Measurements from ENCODE around the gene NPSR1.
A peak's percentile ranks its signal among the peaks of the same experiment; 100 is the strongest.

NPSR1 gene

GRCh38 chr7:34750209-34750608 is 92.2 kb downstream of the NPSR1 start:
- no peak overlapping the region for H3K27ac ChIP-seq (ENCODE audit: low read length, poor library complexity, severe bottlenecking)
- no peak overlapping the region for H2BK15ac ChIP-seq (ENCODE audit: low read depth, poor library complexity, severe bottlenecking)
- no peaks in the 10 kb centered on the region for H3K9me3 ChIP-seq (ENCODE audit: control insufficient read depth, low read length)
- H2AK5ac ChIP-seq (ENCODE audit: low read length, severe bottlenecking): peak overlapping the region; percentile 26
- no peak overlapping the region for H3K14ac ChIP-seq (ENCODE audit: low read length in 2 of 2)
- no peak overlapping the region for H2BK12ac ChIP-seq (ENCODE audit: low read length in 2 of 2)
- no peaks in the 10 kb centered on the region for H3K27me3 ChIP-seq (ENCODE audit: control insufficient read depth in 1 of 2, insufficient read depth in 1 of 2, low read length in 2 of 2)
- H3K18ac ChIP-seq (ENCODE audit: low read depth in 1 of 2, low read length in 2 of 2): no peak overlapping the region
- H3K79me1 ChIP-seq (replicated peaks; ENCODE audit: low read length, poor library complexity, severe bottlenecking): no peaks in the 10 kb centered on the region
- no peak overlapping the region for H4K91ac ChIP-seq (ENCODE audit: low read length)
- no peak overlapping the region for H3K4me2 ChIP-seq (ENCODE audit: low read length, poor library complexity, severe bottlenecking)
- H3K36me3 ChIP-seq (ENCODE audit: control insufficient read depth in 1 of 2, insufficient read depth in 2 of 2, low read depth in 1 of 2, low read length in 2 of 2): no peaks in the 10 kb centered on the region
- no peak overlapping the region for H3K23ac ChIP-seq (ENCODE audit: low read length in 2 of 2)
- H3K4me3 ChIP-seq (ENCODE audit: insufficient read depth in 1 of 2, low read depth in 1 of 2, low read length in 2 of 2): no peak overlapping the region
- no peak overlapping the region for H2BK120ac ChIP-seq (ENCODE audit: low read depth, low read length)
- no peak for DNase-seq
- no peak overlapping the region for H3K9ac ChIP-seq (ENCODE audit: low read length)
- H2BK5ac ChIP-seq (ENCODE audit: low read depth, low read length, poor library complexity, severe bottlenecking): peak overlapping the region; percentile 4
- no peak overlapping the region for H2AFZ ChIP-seq (ENCODE audit: low read depth, low read length)
- H3K4me1 ChIP-seq (ENCODE audit: control insufficient read depth, insufficient read depth, low read depth, low read length): peaks cover 14% of the 10 kb centered on the region
- WGBS: 96% methylated on average over 8 of the region's 8 CpGs
- H4K8ac ChIP-seq (ENCODE audit: low read length): no peak overlapping the region
- no peak overlapping the region for H3K4ac ChIP-seq (ENCODE audit: low read depth in 1 of 2, low read length in 2 of 2)

DNA sequence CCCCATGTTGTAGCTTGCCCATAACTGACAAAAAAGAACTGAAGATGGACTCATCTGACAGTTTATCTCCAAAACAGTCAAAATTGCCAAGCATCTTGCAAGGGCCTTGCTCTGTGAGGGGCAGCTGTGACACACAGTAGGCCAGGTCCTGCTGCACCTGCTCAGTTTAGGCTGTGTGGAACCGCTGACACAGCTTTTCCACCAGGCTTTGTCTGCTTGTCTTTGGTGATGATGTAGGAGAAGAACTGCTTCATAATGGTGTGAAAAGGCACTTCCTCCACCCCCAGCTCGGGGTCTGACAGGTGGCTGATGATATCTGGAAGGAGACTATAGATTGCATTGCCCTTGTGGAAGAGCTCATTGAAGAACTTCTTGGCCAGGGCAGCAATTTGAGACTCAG is 92.6 kb downstream of the NPSR1 start:
- Histone ChIP-seq H3K4me3 (ENCODE audit: insufficient read depth in 1 of 2, low read depth in 1 of 2, low read length in 2 of 2) (no peak overlapping the region), H3K9me3 (ENCODE audit: control insufficient read depth, low read length) (no peaks in the 10 kb centered on the region), H2BK5ac (ENCODE audit: low read depth, low read length, poor library complexity, severe bottlenecking) (no peak overlapping the region), H2BK12ac (ENCODE audit: low read length in 2 of 2) (no peak overlapping the region), H3K14ac (ENCODE audit: low read length in 2 of 2) (no peak overlapping the region), H2BK120ac (ENCODE audit: low read depth, low read length) (no peak overlapping the region), H2BK15ac (ENCODE audit: low read depth, poor library complexity, severe bottlenecking) (no peak overlapping the region), H3K27me3 (ENCODE audit: control insufficient read depth in 1 of 2, insufficient read depth in 1 of 2, low read length in 2 of 2) (no peaks in the 10 kb centered on the region), H3K27ac (ENCODE audit: low read length, poor library complexity, severe bottlenecking) (no peak overlapping the region), H4K8ac (ENCODE audit: low read length) (no peak overlapping the region), H2AFZ (ENCODE audit: low read depth, low read length) (no peak overlapping the region), H4K91ac (ENCODE audit: low read length) (no peak overlapping the region), H3K4me1 (ENCODE audit: control insufficient read depth, insufficient read depth, low read depth, low read length) (peaks cover 14% of the 10 kb centered on the region), H3K36me3 (ENCODE audit: control insufficient read depth in 1 of 2, insufficient read depth in 2 of 2, low read depth in 1 of 2, low read length in 2 of 2) (no peaks in the 10 kb centered on the region), H3K4ac (ENCODE audit: low read depth in 1 of 2, low read length in 2 of 2) (no peak overlapping the region), H3K4me2 (ENCODE audit: low read length, poor library complexity, severe bottlenecking) (no peak overlapping the region), H3K79me1 (replicated peaks; ENCODE audit: low read length, poor library complexity, severe bottlenecking) (no peaks in the 10 kb centered on the region), H3K9ac (ENCODE audit: low read length) (no peak overlapping the region), H3K23ac (ENCODE audit: low read length in 2 of 2) (no peak overlapping the region), H2AK5ac (ENCODE audit: low read length, severe bottlenecking) (no peak overlapping the region), H3K18ac (ENCODE audit: low read depth in 1 of 2, low read length in 2 of 2) (no peak overlapping the region)
- 61% methylated on average over 2 of the region's 2 CpGs for WGBS
- no peak for DNase-seq

- WGBS: 95% methylated on average over 9 of the region's 11 CpGs
- H2BK15ac ChIP-seq (ENCODE audit: low read depth, poor library complexity, severe bottlenecking): no peak overlapping the region
- no peak overlapping the region for H3K4me3 ChIP-seq (ENCODE audit: insufficient read depth in 1 of 2, low read depth in 1 of 2, low read length in 2 of 2)
- no peak overlapping the region for H4K8ac ChIP-seq (ENCODE audit: low read length)
- no peak overlapping the region for H3K14ac ChIP-seq (ENCODE audit: low read length in 2 of 2)
- H2AFZ ChIP-seq (ENCODE audit: low read depth, low read length): no peak overlapping the region
- peaks cover 16% of the 10 kb centered on the region for H3K4me1 ChIP-seq (ENCODE audit: control insufficient read depth, insufficient read depth, low read depth, low read length)
- no peaks in the 10 kb centered on the region for H3K9me3 ChIP-seq (ENCODE audit: control insufficient read depth, low read length)
- no peak for DNase-seq
- H2BK5ac ChIP-seq (ENCODE audit: low read depth, low read length, poor library complexity, severe bottlenecking): peak overlapping the region; percentile 53
- H3K27ac ChIP-seq (ENCODE audit: low read length, poor library complexity, severe bottlenecking): peak overlapping the region; percentile 70
- H2BK120ac ChIP-seq (ENCODE audit: low read depth, low read length): no peak overlapping the region
- H3K79me1 ChIP-seq (replicated peaks; ENCODE audit: low read length, poor library complexity, severe bottlenecking): no peaks in the 10 kb centered on the region
- H3K23ac ChIP-seq (ENCODE audit: low read length in 2 of 2): no peak overlapping the region
- no peaks in the 10 kb centered on the region for H3K36me3 ChIP-seq (ENCODE audit: control insufficient read depth in 1 of 2, insufficient read depth in 2 of 2, low read depth in 1 of 2, low read length in 2 of 2)
- H2BK12ac ChIP-seq (ENCODE audit: low read length in 2 of 2): no peak overlapping the region
- no peak overlapping the region for H3K18ac ChIP-seq (ENCODE audit: low read depth in 1 of 2, low read length in 2 of 2)
- H2AK5ac ChIP-seq (ENCODE audit: low read length, severe bottlenecking): peak overlapping the region; percentile 55
- H3K9ac ChIP-seq (ENCODE audit: low read length): no peak overlapping the region
- H3K4me2 ChIP-seq (ENCODE audit: low read length, poor library complexity, severe bottlenecking): no peak overlapping the region
- no peaks in the 10 kb centered on the region for H3K27me3 ChIP-seq (ENCODE audit: control insufficient read depth in 1 of 2, insufficient read depth in 1 of 2, low read length in 2 of 2)
- H4K91ac ChIP-seq (ENCODE audit: low read length): no peak overlapping the region
- H3K4ac ChIP-seq (ENCODE audit: low read depth in 1 of 2, low read length in 2 of 2): no peak overlapping the region
Observed at GRCh38 chr7:34751725-34752643, 94.0 kb downstream of the NPSR1 start.

DNA sequence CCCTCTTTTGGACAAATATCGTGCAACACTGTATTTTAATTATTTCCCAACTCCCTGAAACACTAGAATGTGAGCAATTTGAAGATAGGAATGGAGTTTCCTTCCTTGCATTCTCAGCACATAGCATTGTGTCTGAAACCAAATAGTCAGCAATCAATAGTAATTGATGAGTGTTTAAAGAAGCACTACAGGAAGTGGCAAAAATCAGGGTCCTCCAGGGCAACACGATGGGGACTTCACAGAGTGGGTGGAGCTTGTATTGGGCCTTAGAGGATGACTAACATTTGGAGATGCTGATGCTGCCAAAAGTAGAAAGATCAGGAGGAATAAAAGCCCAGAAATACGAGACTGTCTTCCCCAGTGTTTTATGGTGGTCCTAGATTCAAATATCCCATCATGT is 94.9 kb downstream of the NPSR1 start:
- no peak overlapping the region for H3K4me2 ChIP-seq (ENCODE audit: low read length, poor library complexity, severe bottlenecking)
- H3K36me3 ChIP-seq (ENCODE audit: control insufficient read depth in 1 of 2, insufficient read depth in 2 of 2, low read depth in 1 of 2, low read length in 2 of 2): no peaks in the 10 kb centered on the region
- DNase-seq: no peak
- H2BK5ac ChIP-seq (ENCODE audit: low read depth, low read length, poor library complexity, severe bottlenecking): no peak overlapping the region
- H2BK12ac ChIP-seq (ENCODE audit: low read length in 2 of 2): no peak overlapping the region
- no peak overlapping the region for H3K23ac ChIP-seq (ENCODE audit: low read length in 2 of 2)
- no peak overlapping the region for H3K4ac ChIP-seq (ENCODE audit: low read depth in 1 of 2, low read length in 2 of 2)
- no peak overlapping the region for H2AFZ ChIP-seq (ENCODE audit: low read depth, low read length)
- no peaks in the 10 kb centered on the region for H3K9me3 ChIP-seq (ENCODE audit: control insufficient read depth, low read length)
- no peak overlapping the region for H4K8ac ChIP-seq (ENCODE audit: low read length)
- H3K4me3 ChIP-seq (ENCODE audit: insufficient read depth in 1 of 2, low read depth in 1 of 2, low read length in 2 of 2): no peak overlapping the region
- H3K14ac ChIP-seq (ENCODE audit: low read length in 2 of 2): no peak overlapping the region
- peaks cover 17% of the 10 kb centered on the region for H3K4me1 ChIP-seq (ENCODE audit: control insufficient read depth, insufficient read depth, low read depth, low read length)
- H2BK15ac ChIP-seq (ENCODE audit: low read depth, poor library complexity, severe bottlenecking): no peak overlapping the region
- H3K18ac ChIP-seq (ENCODE audit: low read depth in 1 of 2, low read length in 2 of 2): no peak overlapping the region
- H3K27me3 ChIP-seq (ENCODE audit: control insufficient read depth in 1 of 2, insufficient read depth in 1 of 2, low read length in 2 of 2): no peaks in the 10 kb centered on the region
- H3K27ac ChIP-seq (ENCODE audit: low read length, poor library complexity, severe bottlenecking): peak overlapping the region; percentile 60
- 65% methylated on average over 2 of the region's 3 CpGs for WGBS
- no peak overlapping the region for H2AK5ac ChIP-seq (ENCODE audit: low read length, severe bottlenecking)
- H4K91ac ChIP-seq (ENCODE audit: low read length): no peak overlapping the region
- no peaks in the 10 kb centered on the region for H3K79me1 ChIP-seq (replicated peaks; ENCODE audit: low read length, poor library complexity, severe bottlenecking)
- H2BK120ac ChIP-seq (ENCODE audit: low read depth, low read length): no peak overlapping the region
- no peak overlapping the region for H3K9ac ChIP-seq (ENCODE audit: low read length)
